Brain microvascular endothelial cell (primary cell): Measurements from ENCODE around the gene USE1.

ENCODE experiments used
- DNase-seq: peaks from one replicate; pipeline ENCODE4 v3.0.0-alpha.2; 2020
- H3K27ac ChIP-seq: fragments of 250-450 bp; sonication (Bioruptor Pico); 2 replicates; pipeline ENCODE4 v1.5.1; 2020; ENCODE audit warnings: mild to moderate bottlenecking, moderate library complexity
- H3K27me3 ChIP-seq: fragments of 250-450 bp; sonication (Bioruptor Pico); replicated peaks from 2 replicates; pipeline ENCODE4 v1.5.1; 2020; ENCODE audit warnings: mild to moderate bottlenecking
- H3K36me3 ChIP-seq: fragments of 250-450 bp; sonication (Bioruptor Pico); replicated peaks from 2 replicates; pipeline ENCODE4 v1.5.1; 2020; ENCODE audit warnings: mild to moderate bottlenecking
- H3K4me3 ChIP-seq: 2 replicates; pipeline ENCODE4 v1.5.1; 2011; ENCODE audit warnings: low read depth, mild to moderate bottlenecking, control low read depth, low read length, moderate library complexity
- in situ Hi-C: cut with HindIII; loops from 2 replicates; pipeline ENCODE4 v1.10.0; 2017; ENCODE audit warnings: low sequenced_read_pairs, low pct_ligation_motif_present
- TF ChIP-seq, protein P1 (sequence below): IDR thresholded peaks from 2 replicates; pipeline ENCODE4 v1.5.1; 2011; ENCODE audit warnings: low read depth, mild to moderate bottlenecking, moderate library complexity, low read length, control low read depth, inconsistent platforms; ENCODE audit errors: missing control alignments

The USE1 gene

GRCh38 chr19:17226002-17226933 is 11.1 kb downstream of the USE1 start, which contains the start of gene OCEL1:
Gene OCEL1, plus strand, starts transcription at chr19:17226226. Its CDS starts 22 bp downstream, at chr19:17226248.
- TF ChIP-seq, protein P1, sequence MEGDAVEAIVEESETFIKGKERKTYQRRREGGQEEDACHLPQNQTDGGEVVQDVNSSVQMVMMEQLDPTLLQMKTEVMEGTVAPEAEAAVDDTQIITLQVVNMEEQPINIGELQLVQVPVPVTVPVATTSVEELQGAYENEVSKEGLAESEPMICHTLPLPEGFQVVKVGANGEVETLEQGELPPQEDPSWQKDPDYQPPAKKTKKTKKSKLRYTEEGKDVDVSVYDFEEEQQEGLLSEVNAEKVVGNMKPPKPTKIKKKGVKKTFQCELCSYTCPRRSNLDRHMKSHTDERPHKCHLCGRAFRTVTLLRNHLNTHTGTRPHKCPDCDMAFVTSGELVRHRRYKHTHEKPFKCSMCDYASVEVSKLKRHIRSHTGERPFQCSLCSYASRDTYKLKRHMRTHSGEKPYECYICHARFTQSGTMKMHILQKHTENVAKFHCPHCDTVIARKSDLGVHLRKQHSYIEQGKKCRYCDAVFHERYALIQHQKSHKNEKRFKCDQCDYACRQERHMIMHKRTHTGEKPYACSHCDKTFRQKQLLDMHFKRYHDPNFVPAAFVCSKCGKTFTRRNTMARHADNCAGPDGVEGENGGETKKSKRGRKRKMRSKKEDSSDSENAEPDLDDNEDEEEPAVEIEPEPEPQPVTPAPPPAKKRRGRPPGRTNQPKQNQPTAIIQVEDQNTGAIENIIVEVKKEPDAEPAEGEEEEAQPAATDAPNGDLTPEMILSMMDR = no peak
- Histone ChIP-seq H3K36me3 (peaks cover 10% of the 10 kb centered on the region), H3K27me3 (no peaks in the 10 kb centered on the region), H3K27ac (peak within 1 kb of the TSS; percentile 81), H3K4me3 (peak within 1 kb of the TSS; percentile 72)
- DNase-seq = peak; percentile 98
- in situ Hi-C loops = no loop called here

DNA sequence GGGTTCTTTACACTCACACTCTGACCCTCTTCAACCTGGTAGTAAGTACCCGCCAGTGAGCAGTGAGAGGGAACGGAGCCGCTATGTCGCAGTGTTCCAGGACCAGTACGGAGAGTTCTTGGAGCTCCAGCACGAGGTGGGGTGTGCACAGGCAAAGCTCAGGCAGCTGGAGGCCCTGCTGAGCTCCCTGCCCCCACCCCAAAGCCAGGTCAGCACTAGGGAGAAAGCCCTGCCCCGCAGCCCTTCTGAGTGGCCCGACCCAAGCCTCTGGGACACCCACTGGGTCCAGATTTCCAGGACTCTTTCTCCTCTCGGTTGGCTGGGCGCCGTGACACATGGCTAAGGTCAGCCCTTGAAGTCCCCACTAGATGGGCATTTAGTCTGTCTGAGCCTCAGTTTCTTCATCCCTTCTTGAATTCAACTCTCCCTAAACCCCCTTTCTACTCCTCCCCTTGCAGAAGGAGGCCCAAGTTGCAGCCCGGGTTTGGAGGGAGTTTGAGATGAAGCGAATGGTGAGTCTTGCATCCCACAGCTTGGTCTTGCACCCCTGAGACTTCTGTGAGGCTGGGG is 12.7 kb downstream of the USE1 start:
- DNase-seq = no peak
- Histone ChIP-seq H3K36me3 (peaks cover 25% of the 10 kb centered on the region), H3K4me3 (no peak overlapping the region), H3K27ac (no peak overlapping the region), H3K27me3 (no peaks in the 10 kb centered on the region)
- in situ Hi-C loops = no loop called here
- TF ChIP-seq, protein P1 = no peak

GRCh38 chr19:17229890-17230289 is 14.7 kb downstream of the USE1 start:
- Histone ChIP-seq H3K36me3 (peaks cover 29% of the 10 kb centered on the region), H3K4me3 (no peak overlapping the region), H3K27ac (no peak overlapping the region), H3K27me3 (no peaks in the 10 kb centered on the region)
- in situ Hi-C loops = no loop called here
- TF ChIP-seq, protein P1 = no peak
- DNase-seq = no peak

- in situ Hi-C loops = no loop called here
- Histone ChIP-seq H3K27me3 (no peaks in the 10 kb centered on the region), H3K36me3 (peaks cover 29% of the 10 kb centered on the region), H3K27ac (no peak overlapping the region), H3K4me3 (no peak overlapping the region)
- DNase-seq = no peak
- TF ChIP-seq, protein P1 = no peak
Measured at GRCh38 chr19:17232258-17232657, 17.1 kb downstream of the USE1 start.

DNA sequence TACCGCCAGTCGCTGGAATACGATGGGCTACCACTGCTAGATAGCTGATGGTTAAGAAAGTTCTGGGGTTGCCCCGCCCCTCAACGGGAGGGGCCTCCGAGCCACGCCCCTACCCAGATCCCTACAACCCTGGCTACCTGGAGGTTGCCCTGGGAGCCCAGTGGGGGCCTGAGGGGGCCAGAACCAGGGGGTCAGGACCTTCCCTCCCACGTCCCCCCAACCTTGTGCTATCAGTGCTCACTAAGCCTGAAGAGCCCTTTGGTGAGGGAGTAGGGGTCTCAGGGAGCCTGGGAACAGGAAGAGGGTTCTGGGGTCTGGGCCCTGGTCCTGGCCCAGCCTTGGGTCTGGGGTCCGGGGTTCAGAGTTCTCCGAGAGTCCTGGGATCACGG is 19.7 kb downstream of the USE1 start:
- Histone ChIP-seq H3K4me3 (peak overlapping the region; percentile 61), H3K27ac (no peak overlapping the region), H3K27me3 (no peaks in the 10 kb centered on the region), H3K36me3 (peaks cover 28% of the 10 kb centered on the region)
- in situ Hi-C loops = no loop called here
- TF ChIP-seq, protein P1 = no peak
- peak; percentile 29 for DNase-seq
